ENCODE results near the gene CRHR1. TPM values are rescaled to one million over a fixed set of nuclear protein-coding genes. Genes with fewer than 3 reads are reported as not detected.

Gene CRHR1
- polyA plus RNA-seq, 1 donor (not counting 4 experiments of a cell fraction or from before 2014, with no cell fraction given), result not detected

DNA sequence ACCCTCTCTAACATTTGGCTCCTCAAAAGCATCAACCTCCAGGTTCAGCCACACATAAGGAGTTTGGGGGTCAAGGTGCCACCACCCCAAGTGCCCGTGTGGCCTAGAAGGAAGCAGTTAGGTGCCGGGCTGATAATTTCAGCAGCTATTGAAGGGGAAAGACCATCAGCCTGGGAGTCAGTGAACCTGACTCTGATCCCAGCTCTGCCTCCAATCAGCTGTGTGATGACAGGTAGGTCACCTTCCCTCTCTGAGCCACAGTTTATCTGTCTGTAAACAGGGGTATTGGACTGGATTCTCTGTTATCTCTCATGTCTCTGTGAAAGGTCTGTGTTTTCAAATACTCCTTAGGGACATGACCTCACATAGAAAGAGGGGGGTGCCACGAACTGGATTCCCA is 3.9 kb downstream of the CRHR1 start:
- no peak overlapping the region for H3K27ac ChIP-seq (ENCODE audit: control insufficient read depth, insufficient read depth, low read length)
- peaks cover 7% of the 10 kb centered on the region for H3K4me1 ChIP-seq (ENCODE audit: control insufficient read depth, extremely low read depth, insufficient read depth, low read length)
- H2AFZ ChIP-seq (ENCODE audit: control insufficient read depth, low read length), result no peak overlapping the region
- no peaks in the 10 kb centered on the region for H3K9me1 ChIP-seq (ENCODE audit: control insufficient read depth, extremely low read depth, insufficient read depth, low read length)
- H3K9me3 ChIP-seq (ENCODE audit: control insufficient read depth, low read depth, low read length), result no peaks in the 10 kb centered on the region
- H3K4me2 ChIP-seq (ENCODE audit: control insufficient read depth, extremely low read depth, insufficient read depth, low read depth, low read length), result no peak overlapping the region
- no peaks in the 10 kb centered on the region for H4K20me1 ChIP-seq (ENCODE audit: control insufficient read depth, extremely low read depth, insufficient read depth, low read length)
- no peak overlapping the region for H3K9ac ChIP-seq (ENCODE audit: control insufficient read depth, extremely low read depth, insufficient read depth, low read length)
- peaks cover 86% of the 10 kb centered on the region for H3K27me3 ChIP-seq (ENCODE audit: control insufficient read depth, extremely low read depth, insufficient read depth, low read length)
- no peak for DNase-seq (ENCODE audit: low read depth, low spot score)
- TF ChIP-seq EZH2 (IDR thresholded peaks at IDR 0.05; ENCODE audit: low read length), result no peak
- TF ChIP-seq, protein P1, sequence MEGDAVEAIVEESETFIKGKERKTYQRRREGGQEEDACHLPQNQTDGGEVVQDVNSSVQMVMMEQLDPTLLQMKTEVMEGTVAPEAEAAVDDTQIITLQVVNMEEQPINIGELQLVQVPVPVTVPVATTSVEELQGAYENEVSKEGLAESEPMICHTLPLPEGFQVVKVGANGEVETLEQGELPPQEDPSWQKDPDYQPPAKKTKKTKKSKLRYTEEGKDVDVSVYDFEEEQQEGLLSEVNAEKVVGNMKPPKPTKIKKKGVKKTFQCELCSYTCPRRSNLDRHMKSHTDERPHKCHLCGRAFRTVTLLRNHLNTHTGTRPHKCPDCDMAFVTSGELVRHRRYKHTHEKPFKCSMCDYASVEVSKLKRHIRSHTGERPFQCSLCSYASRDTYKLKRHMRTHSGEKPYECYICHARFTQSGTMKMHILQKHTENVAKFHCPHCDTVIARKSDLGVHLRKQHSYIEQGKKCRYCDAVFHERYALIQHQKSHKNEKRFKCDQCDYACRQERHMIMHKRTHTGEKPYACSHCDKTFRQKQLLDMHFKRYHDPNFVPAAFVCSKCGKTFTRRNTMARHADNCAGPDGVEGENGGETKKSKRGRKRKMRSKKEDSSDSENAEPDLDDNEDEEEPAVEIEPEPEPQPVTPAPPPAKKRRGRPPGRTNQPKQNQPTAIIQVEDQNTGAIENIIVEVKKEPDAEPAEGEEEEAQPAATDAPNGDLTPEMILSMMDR (optimal IDR thresholded peaks at IDR 0.05 in 1 of 3, IDR thresholded peaks at IDR 0.05 in 1 of 3, conservative IDR thresholded peaks at IDR 0.05 in 1 of 3; ENCODE audit: extremely low read depth in 1 of 3, insufficient read depth in 2 of 3, low read length in 3 of 3), result no peak
- H3K4me3 ChIP-seq (ENCODE audit: control insufficient read depth in 2 of 3, extremely low read depth in 1 of 3, insufficient read depth in 2 of 3, low read depth in 1 of 3, low read length in 3 of 3), result no peak overlapping the region
- dilution Hi-C loops (cut with MboI; ENCODE audit: extremely low pct_ligation_motif_present, low sequenced_read_pairs), result no loop called here
- H3K79me2 ChIP-seq (ENCODE audit: control insufficient read depth, insufficient read depth, low read length), result no peaks in the 10 kb centered on the region
- no peak for FAIRE-seq
- no peaks in the 10 kb centered on the region for H3K36me3 ChIP-seq (ENCODE audit: control insufficient read depth in 2 of 2, extremely low read depth in 1 of 2, insufficient read depth in 2 of 2, low read length in 2 of 2)

GRCh38 chr17:45789874-45790273 is 5.8 kb downstream of the CRHR1 start:
- dilution Hi-C loops (cut with MboI; ENCODE audit: extremely low pct_ligation_motif_present, low sequenced_read_pairs), result no loop called here

More at GRCh38 chr17:45789874-45790273, 5.8 kb downstream of the CRHR1 start:
- Histone ChIP-seq H3K27ac (ENCODE audit: control insufficient read depth, insufficient read depth, low read length) (no peak overlapping the region), H4K20me1 (ENCODE audit: control insufficient read depth, extremely low read depth, insufficient read depth, low read length) (no peaks in the 10 kb centered on the region), H3K4me1 (ENCODE audit: control insufficient read depth, extremely low read depth, insufficient read depth, low read length) (no peaks in the 10 kb centered on the region), H3K4me2 (ENCODE audit: control insufficient read depth, extremely low read depth, insufficient read depth, low read depth, low read length) (no peak overlapping the region), H3K79me2 (ENCODE audit: control insufficient read depth, insufficient read depth, low read length) (no peaks in the 10 kb centered on the region), H3K9me3 (ENCODE audit: control insufficient read depth, low read depth, low read length) (no peaks in the 10 kb centered on the region), H2AFZ (ENCODE audit: control insufficient read depth, low read length) (no peak overlapping the region), H3K27me3 (ENCODE audit: control insufficient read depth, extremely low read depth, insufficient read depth, low read length) (peaks cover 81% of the 10 kb centered on the region), H3K36me3 (ENCODE audit: control insufficient read depth in 2 of 2, extremely low read depth in 1 of 2, insufficient read depth in 2 of 2, low read length in 2 of 2) (no peaks in the 10 kb centered on the region), H3K4me3 (ENCODE audit: control insufficient read depth in 2 of 3, extremely low read depth in 1 of 3, insufficient read depth in 2 of 3, low read depth in 1 of 3, low read length in 3 of 3) (no peak overlapping the region), H3K9me1 (ENCODE audit: control insufficient read depth, extremely low read depth, insufficient read depth, low read length) (no peaks in the 10 kb centered on the region), H3K9ac (ENCODE audit: control insufficient read depth, extremely low read depth, insufficient read depth, low read length) (no peak overlapping the region)
- DNase-seq (ENCODE audit: low read depth, low spot score) (no peak), FAIRE-seq (no peak)
- TF ChIP-seq, protein P1 (optimal IDR thresholded peaks at IDR 0.05 in 1 of 3, IDR thresholded peaks at IDR 0.05 in 1 of 3, conservative IDR thresholded peaks at IDR 0.05 in 1 of 3; ENCODE audit: extremely low read depth in 1 of 3, insufficient read depth in 2 of 3, low read length in 3 of 3), result no peak
- no peak for TF ChIP-seq EZH2 (IDR thresholded peaks at IDR 0.05; ENCODE audit: low read length)

Data from keratinocyte (primary cell).